HFF-Myc (cell line): ENCODE measurements around the gene PARP15.

Experiments used
- DNase-seq: peaks from one replicate; pipeline ENCODE4 v3.0.0-alpha.2; 2011; ENCODE audit warnings: low read depth; ENCODE audit errors: extremely low read depth
- H3K4me3 ChIP-seq: replicated peaks from 2 replicates; pipeline ENCODE4 v1.5.1; 2011; ENCODE audit warnings: low read depth, mild to moderate bottlenecking, control low read depth, low read length
- CTCF ChIP-seq: IDR thresholded peaks from 2 replicates; pipeline ENCODE4 v1.5.1; 2012; ENCODE audit warnings: mild to moderate bottlenecking, low read depth, low read length, control low read depth; ENCODE audit errors: missing control alignments

The PARP15 gene

GRCh38 chr3:122538956-122539490 lies 38.4 kb upstream of the PARP15 start:
- TF ChIP-seq CTCF, result no peak
- H3K4me3 ChIP-seq, result no peak overlapping the region
- no peak for DNase-seq

GRCh38 chr3:122546151-122546550 lies 31.3 kb upstream of the PARP15 start:
- no peak overlapping the region for H3K4me3 ChIP-seq
- TF ChIP-seq CTCF, result no peak
- no peak for DNase-seq

- TF ChIP-seq CTCF, result no peak
- DNase-seq, result no peak
- H3K4me3 ChIP-seq, result no peak overlapping the region
Observed at GRCh38 chr3:122548076-122548475, 29.4 kb upstream of the PARP15 start.

GRCh38 chr3:122548619-122549018 lies 28.8 kb upstream of the PARP15 start:
- no peak overlapping the region for H3K4me3 ChIP-seq
- no peak for TF ChIP-seq CTCF
- DNase-seq, result no peak

GRCh38 chr3:122553171-122553570 lies 24.3 kb upstream of the PARP15 start:
- no peak for TF ChIP-seq CTCF

GRCh38 chr3:122555275-122556071 lies 22.0 kb upstream of the PARP15 start:
- DNase-seq, result no peak
- no peak overlapping the region for H3K4me3 ChIP-seq
- no peak for TF ChIP-seq CTCF

More at GRCh38 chr3:122553171-122553570, 24.3 kb upstream of the PARP15 start:
- no peak for DNase-seq
- no peak overlapping the region for H3K4me3 ChIP-seq

GRCh38 chr3:122557356-122557755 lies 20.1 kb upstream of the PARP15 start:
- no peak for TF ChIP-seq CTCF
- no peak for DNase-seq

More at GRCh38 chr3:122557356-122557755, 20.1 kb upstream of the PARP15 start:
- H3K4me3 ChIP-seq, result no peak overlapping the region
